K562 (cell line): ENCODE results near the gene FLT1. TPM values are rescaled to one million over a fixed set of nuclear protein-coding genes. Genes with fewer than 3 reads are reported as not detected.

Source experiments
- HBP1 ChIP-seq: fragments of 450-650 bp; formaldehyde crosslinking; IDR thresholded peaks from 2 replicates; pipeline ENCODE4 v1.4.0; 2022; ENCODE audit warnings: missing genetic modification characterization
- HDAC3 ChIP-seq: fragments of 450-650 bp; IDR thresholded peaks from 2 replicates; pipeline ENCODE4 v1.6.1; 2018; ENCODE audit warnings: borderline replicate concordance, mild to moderate bottlenecking, moderate library complexity; ENCODE audit not compliant: partially characterized antibody
- SMARCA5 ChIP-seq: fragments of 450-650 bp; IDR thresholded peaks from 2 replicates; pipeline ENCODE4 v1.6.1; 2016
- ZNF79 ChIP-seq: fragments of 250-450 bp; sonication (Bioruptor Pico); IDR thresholded peaks from 2 replicates; pipeline ENCODE4 v1.4.0; 2020; ENCODE audit warnings: low read depth, mild to moderate bottlenecking, moderate library complexity
- polyA plus RNA-seq, 8 experiments: library from polyadenylated mRNA; depleted of rRNA in 4 of 8; stranded (reverse) in 5 of 8; unstranded in 3 of 8; fragments of >200 nt; fragmentation: Nextera tagmentation in 2 of 8; fragmentation: Illumina TruSeq in 1 of 8; extraction: Ambion mirVana in 2 of 8; extraction: Trizol in 1 of 8; gene quantifications; 2 replicates each; pipeline versions ENCODE4 v1.2.1 to v1.2.3, GENCODE V29; 2011 to 2014; ENCODE audit warnings: inconsistent platforms in 1 of 8, missing spikeins in 1 of 8
- total RNA-seq, 7 experiments: library from RNA; depleted of rRNA in 6 of 7; stranded (reverse); fragments of >200 nt in 6 of 7; fragmentation: Illumina TruSeq in 2 of 7; extraction: Trizol in 2 of 7; gene quantifications; 2 replicates each; pipeline versions ENCODE4 v1.2.1 to v1.2.3, GENCODE V29; 2011 to 2021; ENCODE audit warnings: low replicate concordance in 1 of 7
- TF ChIP-seq, protein P1 (sequence below): fragments of 450-650 bp; IDR thresholded peaks from 2 replicates; pipeline ENCODE4 v1.6.1; 2016; ENCODE audit warnings: mild to moderate bottlenecking, moderate library complexity
- TF ChIP-seq, protein P2 (sequence below): fragments of 250-450 bp; sonication (Bioruptor Pico); IDR thresholded peaks from 2 replicates; pipeline ENCODE4 v1.5.0; 2021; ENCODE audit warnings: mild to moderate bottlenecking, borderline replicate concordance

The FLT1 gene
- total and polyA plus RNA-seq, 9 of the 15 experiments (the other 6 are each of a cell fraction or from before 2014, with no cell fraction given): 0.01 to 2.0 (median 0.22) TPM

DNA sequence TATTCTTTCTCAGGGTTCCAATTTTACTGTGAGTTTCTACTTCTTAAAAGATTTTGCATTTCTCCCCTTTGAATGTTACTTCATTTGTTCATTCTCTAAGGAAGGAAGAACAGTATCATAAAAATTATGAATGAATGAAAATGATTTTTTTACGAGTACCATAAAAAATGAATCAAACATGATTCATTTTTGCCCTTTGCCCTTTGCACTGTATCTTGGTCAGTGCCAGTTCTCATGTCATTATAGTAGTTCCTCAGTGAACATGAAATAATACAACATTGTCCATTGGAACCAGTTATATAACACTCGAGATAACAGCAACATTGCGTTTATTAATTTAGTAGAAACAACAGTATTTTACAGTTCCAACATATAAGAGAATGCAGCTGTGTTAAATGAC is 28.8 kb downstream of the FLT1 start (continued):
- TF ChIP-seq, protein P1, sequence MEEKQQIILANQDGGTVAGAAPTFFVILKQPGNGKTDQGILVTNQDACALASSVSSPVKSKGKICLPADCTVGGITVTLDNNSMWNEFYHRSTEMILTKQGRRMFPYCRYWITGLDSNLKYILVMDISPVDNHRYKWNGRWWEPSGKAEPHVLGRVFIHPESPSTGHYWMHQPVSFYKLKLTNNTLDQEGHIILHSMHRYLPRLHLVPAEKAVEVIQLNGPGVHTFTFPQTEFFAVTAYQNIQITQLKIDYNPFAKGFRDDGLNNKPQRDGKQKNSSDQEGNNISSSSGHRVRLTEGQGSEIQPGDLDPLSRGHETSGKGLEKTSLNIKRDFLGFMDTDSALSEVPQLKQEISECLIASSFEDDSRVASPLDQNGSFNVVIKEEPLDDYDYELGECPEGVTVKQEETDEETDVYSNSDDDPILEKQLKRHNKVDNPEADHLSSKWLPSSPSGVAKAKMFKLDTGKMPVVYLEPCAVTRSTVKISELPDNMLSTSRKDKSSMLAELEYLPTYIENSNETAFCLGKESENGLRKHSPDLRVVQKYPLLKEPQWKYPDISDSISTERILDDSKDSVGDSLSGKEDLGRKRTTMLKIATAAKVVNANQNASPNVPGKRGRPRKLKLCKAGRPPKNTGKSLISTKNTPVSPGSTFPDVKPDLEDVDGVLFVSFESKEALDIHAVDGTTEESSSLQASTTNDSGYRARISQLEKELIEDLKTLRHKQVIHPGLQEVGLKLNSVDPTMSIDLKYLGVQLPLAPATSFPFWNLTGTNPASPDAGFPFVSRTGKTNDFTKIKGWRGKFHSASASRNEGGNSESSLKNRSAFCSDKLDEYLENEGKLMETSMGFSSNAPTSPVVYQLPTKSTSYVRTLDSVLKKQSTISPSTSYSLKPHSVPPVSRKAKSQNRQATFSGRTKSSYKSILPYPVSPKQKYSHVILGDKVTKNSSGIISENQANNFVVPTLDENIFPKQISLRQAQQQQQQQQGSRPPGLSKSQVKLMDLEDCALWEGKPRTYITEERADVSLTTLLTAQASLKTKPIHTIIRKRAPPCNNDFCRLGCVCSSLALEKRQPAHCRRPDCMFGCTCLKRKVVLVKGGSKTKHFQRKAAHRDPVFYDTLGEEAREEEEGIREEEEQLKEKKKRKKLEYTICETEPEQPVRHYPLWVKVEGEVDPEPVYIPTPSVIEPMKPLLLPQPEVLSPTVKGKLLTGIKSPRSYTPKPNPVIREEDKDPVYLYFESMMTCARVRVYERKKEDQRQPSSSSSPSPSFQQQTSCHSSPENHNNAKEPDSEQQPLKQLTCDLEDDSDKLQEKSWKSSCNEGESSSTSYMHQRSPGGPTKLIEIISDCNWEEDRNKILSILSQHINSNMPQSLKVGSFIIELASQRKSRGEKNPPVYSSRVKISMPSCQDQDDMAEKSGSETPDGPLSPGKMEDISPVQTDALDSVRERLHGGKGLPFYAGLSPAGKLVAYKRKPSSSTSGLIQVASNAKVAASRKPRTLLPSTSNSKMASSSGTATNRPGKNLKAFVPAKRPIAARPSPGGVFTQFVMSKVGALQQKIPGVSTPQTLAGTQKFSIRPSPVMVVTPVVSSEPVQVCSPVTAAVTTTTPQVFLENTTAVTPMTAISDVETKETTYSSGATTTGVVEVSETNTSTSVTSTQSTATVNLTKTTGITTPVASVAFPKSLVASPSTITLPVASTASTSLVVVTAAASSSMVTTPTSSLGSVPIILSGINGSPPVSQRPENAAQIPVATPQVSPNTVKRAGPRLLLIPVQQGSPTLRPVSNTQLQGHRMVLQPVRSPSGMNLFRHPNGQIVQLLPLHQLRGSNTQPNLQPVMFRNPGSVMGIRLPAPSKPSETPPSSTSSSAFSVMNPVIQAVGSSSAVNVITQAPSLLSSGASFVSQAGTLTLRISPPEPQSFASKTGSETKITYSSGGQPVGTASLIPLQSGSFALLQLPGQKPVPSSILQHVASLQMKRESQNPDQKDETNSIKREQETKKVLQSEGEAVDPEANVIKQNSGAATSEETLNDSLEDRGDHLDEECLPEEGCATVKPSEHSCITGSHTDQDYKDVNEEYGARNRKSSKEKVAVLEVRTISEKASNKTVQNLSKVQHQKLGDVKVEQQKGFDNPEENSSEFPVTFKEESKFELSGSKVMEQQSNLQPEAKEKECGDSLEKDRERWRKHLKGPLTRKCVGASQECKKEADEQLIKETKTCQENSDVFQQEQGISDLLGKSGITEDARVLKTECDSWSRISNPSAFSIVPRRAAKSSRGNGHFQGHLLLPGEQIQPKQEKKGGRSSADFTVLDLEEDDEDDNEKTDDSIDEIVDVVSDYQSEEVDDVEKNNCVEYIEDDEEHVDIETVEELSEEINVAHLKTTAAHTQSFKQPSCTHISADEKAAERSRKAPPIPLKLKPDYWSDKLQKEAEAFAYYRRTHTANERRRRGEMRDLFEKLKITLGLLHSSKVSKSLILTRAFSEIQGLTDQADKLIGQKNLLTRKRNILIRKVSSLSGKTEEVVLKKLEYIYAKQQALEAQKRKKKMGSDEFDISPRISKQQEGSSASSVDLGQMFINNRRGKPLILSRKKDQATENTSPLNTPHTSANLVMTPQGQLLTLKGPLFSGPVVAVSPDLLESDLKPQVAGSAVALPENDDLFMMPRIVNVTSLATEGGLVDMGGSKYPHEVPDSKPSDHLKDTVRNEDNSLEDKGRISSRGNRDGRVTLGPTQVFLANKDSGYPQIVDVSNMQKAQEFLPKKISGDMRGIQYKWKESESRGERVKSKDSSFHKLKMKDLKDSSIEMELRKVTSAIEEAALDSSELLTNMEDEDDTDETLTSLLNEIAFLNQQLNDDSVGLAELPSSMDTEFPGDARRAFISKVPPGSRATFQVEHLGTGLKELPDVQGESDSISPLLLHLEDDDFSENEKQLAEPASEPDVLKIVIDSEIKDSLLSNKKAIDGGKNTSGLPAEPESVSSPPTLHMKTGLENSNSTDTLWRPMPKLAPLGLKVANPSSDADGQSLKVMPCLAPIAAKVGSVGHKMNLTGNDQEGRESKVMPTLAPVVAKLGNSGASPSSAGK: no peak
- no peak for TF ChIP-seq ZNF79 (CRISPR knock-in tag)
- TF ChIP-seq HBP1 (CRISPR knock-in tag): no peak
- no peak for TF ChIP-seq SMARCA5
- TF ChIP-seq, protein P2, sequence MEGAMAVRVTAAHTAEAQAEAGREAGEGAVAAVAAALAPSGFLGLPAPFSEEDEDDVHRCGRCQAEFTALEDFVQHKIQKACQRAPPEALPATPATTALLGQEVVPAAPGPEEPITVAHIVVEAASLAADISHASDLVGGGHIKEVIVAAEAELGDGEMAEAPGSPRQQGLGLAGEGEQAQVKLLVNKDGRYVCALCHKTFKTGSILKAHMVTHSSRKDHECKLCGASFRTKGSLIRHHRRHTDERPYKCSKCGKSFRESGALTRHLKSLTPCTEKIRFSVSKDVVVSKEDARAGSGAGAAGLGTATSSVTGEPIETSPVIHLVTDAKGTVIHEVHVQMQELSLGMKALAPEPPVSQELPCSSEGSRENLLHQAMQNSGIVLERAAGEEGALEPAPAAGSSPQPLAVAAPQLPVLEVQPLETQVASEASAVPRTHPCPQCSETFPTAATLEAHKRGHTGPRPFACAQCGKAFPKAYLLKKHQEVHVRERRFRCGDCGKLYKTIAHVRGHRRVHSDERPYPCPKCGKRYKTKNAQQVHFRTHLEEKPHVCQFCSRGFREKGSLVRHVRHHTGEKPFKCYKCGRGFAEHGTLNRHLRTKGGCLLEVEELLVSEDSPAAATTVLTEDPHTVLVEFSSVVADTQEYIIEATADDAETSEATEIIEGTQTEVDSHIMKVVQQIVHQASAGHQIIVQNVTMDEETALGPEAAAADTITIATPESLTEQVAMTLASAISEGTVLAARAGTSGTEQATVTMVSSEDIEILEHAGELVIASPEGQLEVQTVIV: no peak
- no peak for TF ChIP-seq HDAC3
